HG03469 (cell line): ENCODE measurements around the gene CDK8.

ENCODE experiments used
- ATAC-seq: cut with Tn5 transposase; IDR thresholded peaks from one replicate; pipeline ENCODE4 v1.9.1; 2021; ENCODE audit warnings: mild to moderate bottlenecking, moderate library complexity, moderate number of reproducible peaks; ENCODE audit not compliant: unreplicated experiment

The CDK8 gene

GRCh38 chr13:26435646-26436045 lies 181.7 kb downstream of the CDK8 start:
- no peak for ATAC-seq

- ATAC-seq: no peak
These were observed 183.0 kb downstream of the CDK8 start for GRCh38 chr13:26436914-26437313.

GRCh38 chr13:26440111-26440510 lies 186.2 kb downstream of the CDK8 start:
- no peak for ATAC-seq

GRCh38 chr13:26441476-26441875 lies 187.5 kb downstream of the CDK8 start:
- ATAC-seq: no peak

GRCh38 chr13:26442541-26442940 lies 188.6 kb downstream of the CDK8 start:
- no peak for ATAC-seq

GRCh38 chr13:26445092-26445491 lies 191.2 kb downstream of the CDK8 start:
- ATAC-seq: no peak

- no peak for ATAC-seq
These were observed 192.8 kb downstream of the CDK8 start for GRCh38 chr13:26446751-26447150.

- ATAC-seq: no peak
These were observed 194.1 kb downstream of the CDK8 start for GRCh38 chr13:26448032-26448431.

- no peak for ATAC-seq
These were observed 195.3 kb downstream of the CDK8 start for GRCh38 chr13:26449063-26449848.
